Measurements from ENCODE around the gene TMEM273.

TMEM273 gene

DNA sequence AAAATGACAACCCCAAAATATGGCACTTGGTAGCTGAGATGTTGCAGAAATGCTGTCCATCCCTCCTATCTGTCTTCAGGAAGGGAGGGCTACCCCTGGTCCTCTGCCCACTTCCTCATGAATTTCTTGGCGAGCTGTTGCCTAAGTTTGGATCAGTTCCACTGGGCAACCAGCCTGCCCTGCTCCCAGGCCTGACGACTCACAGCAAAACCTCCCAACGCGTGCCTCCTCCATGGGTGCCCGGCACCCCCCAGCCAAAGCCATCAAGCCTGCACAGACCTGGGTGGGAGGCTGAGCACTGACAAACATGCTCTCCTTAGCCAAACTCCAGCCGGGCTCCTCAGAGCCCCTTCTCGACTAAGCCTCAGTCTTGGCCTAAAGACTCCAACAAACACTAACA lies 81.7 kb downstream of the TMEM273 start:
- H2AK5ac ChIP-seq (ENCODE audit: low read length, severe bottlenecking) = no peak overlapping the region
- H3K4ac ChIP-seq (ENCODE audit: low read depth in 1 of 2, low read length in 2 of 2) = no peak overlapping the region
- no peak overlapping the region for H4K91ac ChIP-seq (ENCODE audit: low read length)
- H3K4me1 ChIP-seq (ENCODE audit: control insufficient read depth, insufficient read depth, low read depth, low read length) = peaks cover 4% of the 10 kb centered on the region
- no peak overlapping the region for H3K9ac ChIP-seq (ENCODE audit: low read length)
- no peak overlapping the region for H3K4me3 ChIP-seq (ENCODE audit: insufficient read depth in 1 of 2, low read depth in 1 of 2, low read length in 2 of 2)
- H2BK15ac ChIP-seq (ENCODE audit: low read depth, poor library complexity, severe bottlenecking) = no peak overlapping the region
- H3K14ac ChIP-seq (ENCODE audit: low read length in 2 of 2) = no peak overlapping the region
- H3K27me3 ChIP-seq (ENCODE audit: control insufficient read depth in 1 of 2, insufficient read depth in 1 of 2, low read length in 2 of 2) = no peaks in the 10 kb centered on the region
- H3K18ac ChIP-seq (ENCODE audit: low read depth in 1 of 2, low read length in 2 of 2) = no peak overlapping the region
- H2AFZ ChIP-seq (ENCODE audit: low read depth, low read length) = no peak overlapping the region
- no peak overlapping the region for H3K4me2 ChIP-seq (ENCODE audit: low read length, poor library complexity, severe bottlenecking)
- H2BK5ac ChIP-seq (ENCODE audit: low read depth, low read length, poor library complexity, severe bottlenecking) = no peak overlapping the region
- no peak overlapping the region for H4K8ac ChIP-seq (ENCODE audit: low read length)
- no peak overlapping the region for H2BK12ac ChIP-seq (ENCODE audit: low read length in 2 of 2)
- no peak for DNase-seq
- no peak overlapping the region for H2BK120ac ChIP-seq (ENCODE audit: low read depth, low read length)
- H3K27ac ChIP-seq (ENCODE audit: low read length, poor library complexity, severe bottlenecking) = no peak overlapping the region
- H3K23ac ChIP-seq (ENCODE audit: low read length in 2 of 2) = no peak overlapping the region
- H3K9me3 ChIP-seq (ENCODE audit: control insufficient read depth, low read length) = no peaks in the 10 kb centered on the region
- H3K79me1 ChIP-seq (replicated peaks; ENCODE audit: low read length, poor library complexity, severe bottlenecking) = peaks cover 3% of the 10 kb centered on the region
- 92% methylated on average over 7 of the region's 7 CpGs for WGBS
- peaks cover 9 to 20% of the 10 kb centered on the region in 2 experiments for H3K36me3 ChIP-seq (ENCODE audit: control insufficient read depth in 1 of 2, insufficient read depth in 2 of 2, low read depth in 1 of 2, low read length in 2 of 2)

DNA sequence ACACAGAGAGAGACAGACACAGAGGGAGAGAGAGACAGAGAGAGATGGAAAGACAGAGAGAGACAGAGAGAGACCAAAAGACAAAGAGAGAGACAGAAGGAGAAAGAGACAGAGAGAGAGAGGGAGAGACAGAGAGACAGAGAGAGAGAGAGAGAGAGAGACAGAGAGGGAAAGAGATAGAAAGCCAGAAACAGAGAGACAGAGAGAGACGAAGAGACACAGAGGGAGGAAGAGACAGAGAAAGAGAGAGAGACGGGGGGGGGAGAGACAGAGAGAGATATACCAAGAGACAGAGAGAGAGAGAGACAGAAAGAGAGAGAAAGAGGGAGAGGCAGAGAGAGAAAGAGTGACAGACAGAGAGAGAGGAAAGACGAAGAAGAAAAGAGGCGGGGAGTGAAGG lies 83.1 kb downstream of the TMEM273 start:
- H4K8ac ChIP-seq (ENCODE audit: low read length) = no peak overlapping the region
- no peak overlapping the region for H3K23ac ChIP-seq (ENCODE audit: low read length in 2 of 2)
- H3K9me3 ChIP-seq (ENCODE audit: control insufficient read depth, low read length) = no peaks in the 10 kb centered on the region
- H3K9ac ChIP-seq (ENCODE audit: low read length) = no peak overlapping the region
- H2AFZ ChIP-seq (ENCODE audit: low read depth, low read length) = no peak overlapping the region
- H2BK120ac ChIP-seq (ENCODE audit: low read depth, low read length) = no peak overlapping the region
- no peaks in the 10 kb centered on the region for H3K79me1 ChIP-seq (replicated peaks; ENCODE audit: low read length, poor library complexity, severe bottlenecking)
- no peak overlapping the region for H3K27ac ChIP-seq (ENCODE audit: low read length, poor library complexity, severe bottlenecking)
- H3K4me2 ChIP-seq (ENCODE audit: low read length, poor library complexity, severe bottlenecking) = no peak overlapping the region
- H3K14ac ChIP-seq (ENCODE audit: low read length in 2 of 2) = no peak overlapping the region
- no peak overlapping the region for H2BK15ac ChIP-seq (ENCODE audit: low read depth, poor library complexity, severe bottlenecking)
- H3K4me3 ChIP-seq (ENCODE audit: insufficient read depth in 1 of 2, low read depth in 1 of 2, low read length in 2 of 2) = no peak overlapping the region
- no peak for DNase-seq
- no peak overlapping the region for H3K18ac ChIP-seq (ENCODE audit: low read depth in 1 of 2, low read length in 2 of 2)
- H2BK5ac ChIP-seq (ENCODE audit: low read depth, low read length, poor library complexity, severe bottlenecking) = no peak overlapping the region
- no peak overlapping the region for H4K91ac ChIP-seq (ENCODE audit: low read length)
- no peak overlapping the region for H3K4ac ChIP-seq (ENCODE audit: low read depth in 1 of 2, low read length in 2 of 2)
- no peak overlapping the region for H2AK5ac ChIP-seq (ENCODE audit: low read length, severe bottlenecking)
- H3K27me3 ChIP-seq (ENCODE audit: control insufficient read depth in 1 of 2, insufficient read depth in 1 of 2, low read length in 2 of 2) = no peaks in the 10 kb centered on the region
- peaks cover 9 to 20% of the 10 kb centered on the region in 2 experiments for H3K36me3 ChIP-seq (ENCODE audit: control insufficient read depth in 1 of 2, insufficient read depth in 2 of 2, low read depth in 1 of 2, low read length in 2 of 2)
- 61% methylated on average over 4 of the region's 4 CpGs for WGBS
- peaks cover 2% of the 10 kb centered on the region for H3K4me1 ChIP-seq (ENCODE audit: control insufficient read depth, insufficient read depth, low read depth, low read length)
- H2BK12ac ChIP-seq (ENCODE audit: low read length in 2 of 2) = no peak overlapping the region

Data from mesenchymal stem cell (in vitro differentiated cells and primary cell).